ENCODE measurements around the gene MTG2.
A peak's percentile ranks its signal among the peaks of the same experiment; 100 is the strongest.

Gene MTG2

DNA sequence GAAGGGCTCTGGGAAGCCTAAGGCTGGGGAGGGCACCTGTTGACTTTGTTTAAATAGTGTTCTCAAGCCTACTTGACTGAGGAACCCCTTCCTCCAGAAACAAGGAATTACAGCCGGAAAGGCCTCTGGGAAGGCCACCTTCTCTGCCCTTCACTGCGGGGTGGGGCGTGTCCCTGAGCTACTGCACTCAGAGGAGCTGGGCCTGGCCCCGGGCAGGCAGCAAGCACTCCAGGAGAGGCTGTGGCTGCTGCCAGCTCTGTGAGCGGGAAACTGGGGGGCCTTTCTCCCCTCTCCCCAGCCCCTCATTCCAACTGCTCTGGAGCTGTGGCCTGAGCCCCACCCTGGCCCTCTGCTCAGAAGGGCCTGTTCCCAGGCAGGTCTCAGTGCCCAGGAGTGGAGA lies 51.5 kb downstream of the MTG2 start:
- DNase-seq: no peak
- intact Hi-C loops (cut with DNase I): loop anchor here (10.0 kb wide), 1 partner anchor 90 kb away; the partner anchor contains the start of genes PSMA7 and SS18L1

DNA sequence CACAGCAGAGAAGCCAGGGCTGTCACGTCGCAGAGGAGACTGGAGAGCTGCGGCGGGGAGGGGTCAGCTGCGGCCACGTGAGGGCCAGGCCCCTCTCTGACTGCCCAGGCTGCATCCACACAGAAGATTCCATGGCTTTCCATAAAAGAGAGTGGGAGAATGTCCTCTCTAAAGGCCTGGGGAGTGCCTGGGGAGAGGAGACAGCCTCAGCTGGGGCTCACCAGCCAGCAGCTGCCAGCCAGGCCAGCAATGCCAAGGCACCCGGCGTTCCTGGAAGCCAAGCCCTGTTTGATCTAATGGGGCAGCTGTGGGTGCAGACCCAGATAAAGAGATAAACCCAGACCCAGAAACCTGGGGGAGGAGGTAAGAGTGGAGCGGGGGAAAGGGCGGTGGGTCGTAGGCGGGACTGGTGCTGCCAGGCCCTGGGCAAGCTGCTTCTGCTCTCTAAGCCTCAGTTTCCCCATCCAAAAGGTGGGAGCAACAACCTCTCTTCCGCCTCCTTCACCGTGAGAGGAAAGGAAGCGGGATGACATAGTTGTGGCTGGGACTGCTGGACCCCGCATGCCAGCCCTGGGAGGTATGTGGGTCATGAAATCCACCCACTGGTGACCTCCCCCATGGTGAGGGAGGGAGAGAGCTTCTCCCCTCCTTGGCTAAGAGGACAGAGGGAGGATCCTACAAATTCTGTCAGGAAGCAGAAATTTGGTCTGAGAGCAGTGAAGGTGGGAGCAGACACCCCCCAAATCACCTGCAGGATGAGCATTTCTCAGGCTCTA lies 52.4 kb downstream of the MTG2 start:
- intact Hi-C loops (cut with DNase I): loop anchor here (10.0 kb wide), 1 partner anchor 90 kb away; the partner anchor contains the start of genes PSMA7 and SS18L1
- no peak for DNase-seq

DNA sequence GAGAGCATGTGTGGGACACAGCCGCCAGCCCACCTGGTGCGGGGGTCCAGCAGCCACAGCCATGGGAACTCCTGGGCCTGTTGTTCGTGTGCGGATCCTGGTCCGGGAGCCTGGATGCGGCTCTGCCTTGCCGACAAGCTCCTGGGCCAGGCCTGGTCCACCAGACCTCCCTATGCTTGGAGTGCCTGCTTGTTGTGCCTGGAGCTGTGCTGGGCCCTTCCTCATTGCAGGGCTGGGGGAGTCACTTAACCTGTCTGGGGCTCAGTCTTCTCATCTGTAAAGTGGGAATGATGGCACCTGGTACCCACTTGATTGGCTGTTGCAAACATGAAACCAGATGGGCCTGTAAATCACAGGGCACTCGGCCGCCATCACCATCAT lies 52.9 kb downstream of the MTG2 start:
- intact Hi-C loops (cut with DNase I): loop anchor here (2.0 to 10.0 kb wide), 2 partner anchors 15 to 91 kb away; partner anchors contain the start of genes HRH3, PSMA7 and SS18L1
- DNase-seq: no peak

DNA sequence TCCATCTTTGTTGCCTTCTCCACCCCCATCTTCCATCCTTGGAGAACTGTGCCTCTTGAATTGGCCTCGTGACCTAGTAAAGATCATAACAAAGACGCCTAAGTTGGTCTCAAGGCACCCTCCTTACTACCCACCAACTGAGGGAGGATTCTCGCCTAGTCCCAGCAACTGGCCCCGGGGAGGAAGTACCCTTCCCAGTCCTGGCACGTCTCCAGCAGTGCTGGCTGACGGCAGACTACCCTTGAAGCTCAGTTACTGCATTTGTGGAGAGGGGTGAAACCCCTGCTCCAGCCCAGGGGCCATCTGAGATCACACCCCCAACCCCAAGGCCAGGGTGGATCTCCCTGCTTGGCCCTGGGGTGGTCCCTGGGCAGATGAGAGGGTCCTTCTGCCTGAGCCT lies 53.4 kb downstream of the MTG2 start:
- intact Hi-C loops (cut with DNase I): loop anchor here (2.0 to 10.0 kb wide), 2 partner anchors 15 to 91 kb away; partner anchors contain the start of genes HRH3, PSMA7 and SS18L1
- no peak for DNase-seq

DNA sequence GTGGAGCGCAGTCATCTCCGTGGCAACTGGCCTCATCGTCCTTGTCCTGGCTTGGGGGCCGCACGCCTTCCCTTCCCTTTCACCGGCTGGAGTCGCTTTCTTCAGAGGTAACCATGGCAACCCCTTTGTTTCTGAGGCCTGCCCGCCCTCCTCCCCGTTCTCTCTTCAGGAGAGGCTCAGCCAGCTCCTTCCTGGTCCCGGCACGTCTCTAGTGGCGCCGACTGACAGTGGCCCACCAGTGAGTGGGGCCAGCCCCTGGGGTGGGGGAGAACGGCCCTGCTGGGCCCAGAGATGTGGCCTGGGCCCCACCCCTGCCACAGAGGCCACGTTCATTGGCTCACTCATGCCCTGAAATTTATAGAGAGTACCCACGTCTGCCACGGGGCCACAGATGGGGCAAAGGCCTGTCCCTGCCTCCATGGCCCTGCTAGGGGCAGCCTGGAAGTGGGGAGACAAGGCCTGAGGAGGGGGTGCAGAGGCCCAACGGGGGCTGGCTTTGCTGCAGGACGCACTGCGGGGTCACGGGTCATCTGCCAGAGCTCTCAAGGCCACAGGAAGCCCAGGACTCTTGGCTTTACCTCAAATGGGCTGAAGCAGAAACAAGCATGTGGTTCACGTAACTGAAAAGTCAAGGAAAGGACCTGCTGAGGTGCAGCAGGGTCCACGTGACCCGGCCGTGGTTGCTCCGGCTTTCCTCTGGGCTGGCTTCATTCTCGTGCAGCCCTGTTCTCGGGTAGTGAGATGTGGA lies 54.1 kb downstream of the MTG2 start:
- intact Hi-C loops (cut with DNase I): loop anchor here (2.0 to 10.0 kb wide), 2 partner anchors 16 to 92 kb away; partner anchors contain the start of genes HRH3, PSMA7 and SS18L1
- peak in 35 of 42 donors; percentile 31 to 85 (median 62) for DNase-seq

DNA sequence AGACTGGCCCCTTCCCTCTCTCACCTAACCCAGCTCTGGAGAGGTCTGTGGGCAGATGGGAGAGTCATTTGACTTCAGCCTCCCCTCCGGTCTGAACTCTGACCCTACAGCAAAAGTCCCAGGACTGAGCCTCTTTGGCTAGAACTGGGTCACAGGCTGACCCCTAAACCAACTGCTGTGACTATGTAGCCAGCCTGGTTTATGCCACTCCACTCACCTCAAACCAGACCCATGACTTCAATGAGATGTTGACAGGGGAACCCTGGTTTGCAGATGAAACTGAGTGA lies 54.6 kb downstream of the MTG2 start:
- no peak for DNase-seq
- intact Hi-C loops (cut with DNase I): loop anchor here (2.0 to 10.0 kb wide), 2 partner anchors 17 to 93 kb away; partner anchors contain the start of genes HRH3, PSMA7 and SS18L1

DNA sequence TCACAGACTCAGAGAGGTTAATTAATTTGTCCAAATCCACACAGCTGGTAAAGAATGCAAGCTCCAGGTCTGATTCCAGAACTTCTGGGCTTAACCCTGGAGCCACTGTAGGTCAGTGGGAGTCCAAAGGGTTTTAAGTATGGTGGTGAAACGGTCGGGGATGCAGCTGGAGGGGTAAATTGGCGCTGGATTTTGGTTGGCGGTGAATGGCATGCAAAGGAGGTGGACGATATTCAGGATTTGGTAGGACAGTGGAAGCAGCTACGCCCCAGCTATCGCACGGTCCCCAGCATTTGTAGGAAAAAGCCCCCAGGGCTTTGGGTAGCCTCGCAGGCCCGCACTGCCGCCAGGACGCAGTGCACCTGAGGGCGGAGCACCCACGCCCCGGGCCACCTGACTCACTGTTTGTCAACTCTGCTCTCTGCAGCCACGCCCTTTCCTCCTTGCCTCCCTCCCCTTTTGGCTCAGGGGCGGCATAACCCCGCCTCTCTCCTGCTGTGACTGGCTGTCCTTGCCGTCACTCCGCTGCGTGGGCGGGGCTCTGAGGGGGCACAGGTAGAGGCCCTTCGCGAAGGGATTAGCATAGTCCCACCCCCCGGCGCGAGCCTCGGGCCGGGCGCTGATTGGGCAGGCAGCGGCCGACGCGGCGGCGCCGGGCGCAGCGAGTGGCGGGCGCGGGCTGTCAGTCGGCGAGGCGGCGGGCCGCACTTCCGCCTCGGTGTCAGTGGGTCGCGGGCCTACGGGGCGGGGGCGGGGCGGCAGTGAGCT lies 55.2 kb downstream of the MTG2 start, which contains the start of gene OSBPL2:
Gene OSBPL2, plus strand, starts transcription at position 721 of the 768 bp plus-strand sequence. CDS start 17,664 bp downstream, outside the sequence.
- DNase-seq: peak; percentile 98 to 100 (median 100)
- intact Hi-C loops (cut with DNase I): loop anchor here (2.0 to 10.0 kb wide), 2 partner anchors 17 to 93 kb away; partner anchors contain the start of genes HRH3, PSMA7 and SS18L1

DNA sequence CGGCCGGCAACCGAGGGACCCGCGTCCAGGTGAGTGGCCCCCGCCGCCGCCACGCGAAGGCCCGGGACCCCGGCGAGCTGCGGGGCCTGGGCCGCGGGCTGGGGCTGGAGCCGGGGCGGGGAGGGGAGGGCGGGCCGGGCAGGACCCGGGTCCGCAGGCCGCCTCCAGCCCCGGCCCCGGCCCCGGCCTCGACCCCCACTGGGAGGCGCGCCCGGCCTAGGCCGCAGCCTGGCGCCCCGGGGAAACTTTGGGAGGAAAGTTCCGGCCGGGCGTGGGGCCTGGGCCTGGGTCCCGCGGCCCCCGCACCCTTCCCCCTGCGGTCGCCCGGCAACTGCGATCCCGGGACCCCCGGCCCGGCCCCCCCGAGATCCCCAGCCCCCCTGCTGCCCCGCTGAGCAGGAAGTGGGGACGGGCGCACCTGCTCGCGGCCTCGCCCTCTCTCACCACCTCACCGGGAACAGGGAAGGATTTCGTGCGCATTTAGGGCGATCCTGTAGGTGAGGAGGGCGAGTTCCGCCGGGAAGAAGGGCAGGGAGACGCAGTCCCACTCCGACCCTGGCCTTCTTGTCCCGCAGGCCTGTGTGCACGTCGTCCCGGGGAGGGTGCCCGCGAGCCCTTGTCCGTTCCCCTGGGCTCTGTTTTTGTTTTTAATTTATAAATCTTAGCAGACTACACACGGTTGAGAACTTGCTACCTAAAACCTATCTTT lies 55.9 kb downstream of the MTG2 start:
- intact Hi-C loops (cut with DNase I): loop anchor here (10.0 kb wide), 1 partner anchor 94 kb away; the partner anchor contains the start of genes PSMA7 and SS18L1
- DNase-seq: peak in 4 of 42 donors; percentile 21 to 57 (median 50)

DNA sequence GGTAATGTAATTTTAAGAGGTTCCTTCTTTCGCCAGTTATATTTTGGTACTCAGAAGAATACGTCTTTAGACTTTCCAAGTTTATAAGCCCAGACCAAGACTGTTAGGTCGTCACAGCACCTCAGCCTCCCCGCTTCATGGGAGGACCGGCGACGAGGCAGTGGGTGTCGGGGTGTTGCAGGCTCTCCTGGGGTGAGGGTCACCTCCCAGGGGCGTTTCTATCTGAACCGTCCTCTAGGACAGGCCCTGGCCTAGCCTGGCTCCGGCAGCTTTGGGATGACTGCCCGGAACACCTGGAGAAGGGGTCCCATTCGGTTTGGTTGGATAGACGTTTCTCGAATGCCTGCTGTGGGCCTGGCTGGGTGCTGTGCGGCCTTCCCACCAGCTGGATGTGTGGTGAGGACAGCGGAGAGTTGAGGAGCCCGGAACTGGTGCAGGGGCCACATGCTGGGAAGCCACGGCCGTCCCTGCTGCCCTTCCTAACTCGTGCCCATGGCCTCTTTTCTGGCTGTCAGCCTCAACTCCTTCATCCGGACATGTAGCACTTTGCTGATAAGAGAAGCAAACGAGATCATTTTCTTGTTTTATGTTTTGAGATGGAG lies 56.6 kb downstream of the MTG2 start:
- DNase-seq: no peak
- intact Hi-C loops (cut with DNase I): loop anchor here (10.0 kb wide), 1 partner anchor 95 kb away; the partner anchor contains the start of genes PSMA7 and SS18L1

DNA sequence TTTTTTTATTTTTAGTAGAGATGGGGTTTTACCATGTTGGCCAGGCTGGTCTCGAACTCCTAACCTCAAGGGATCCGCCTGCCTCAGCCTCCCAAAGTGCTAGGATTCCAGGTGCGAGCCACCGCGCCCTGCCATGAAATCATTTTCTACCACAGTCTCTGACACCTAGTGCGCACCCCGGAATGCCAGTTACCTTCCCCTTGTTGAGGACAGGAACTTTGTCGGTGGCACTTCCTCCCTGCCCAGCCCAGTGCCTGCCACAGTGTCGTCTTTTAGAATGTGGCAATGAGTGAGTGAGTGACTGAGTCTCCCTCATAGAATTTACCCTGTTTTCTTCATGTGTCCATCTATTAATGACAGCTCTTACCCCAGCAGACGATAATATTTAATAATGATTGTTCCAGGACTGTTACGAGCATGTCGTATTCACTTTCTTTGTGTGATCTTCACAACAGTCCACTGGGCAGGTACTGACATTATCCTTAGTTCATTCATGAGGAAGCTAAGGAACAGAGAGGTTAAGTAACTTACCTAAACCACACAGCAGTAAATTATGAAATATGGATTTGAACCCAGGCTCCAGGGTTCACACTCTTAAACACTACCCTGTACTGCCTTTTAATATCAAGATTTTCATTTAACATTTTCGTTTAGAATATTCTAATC lies 57.3 kb downstream of the MTG2 start:
- intact Hi-C loops (cut with DNase I): no loop called here
- DNase-seq: no peak

DNA sequence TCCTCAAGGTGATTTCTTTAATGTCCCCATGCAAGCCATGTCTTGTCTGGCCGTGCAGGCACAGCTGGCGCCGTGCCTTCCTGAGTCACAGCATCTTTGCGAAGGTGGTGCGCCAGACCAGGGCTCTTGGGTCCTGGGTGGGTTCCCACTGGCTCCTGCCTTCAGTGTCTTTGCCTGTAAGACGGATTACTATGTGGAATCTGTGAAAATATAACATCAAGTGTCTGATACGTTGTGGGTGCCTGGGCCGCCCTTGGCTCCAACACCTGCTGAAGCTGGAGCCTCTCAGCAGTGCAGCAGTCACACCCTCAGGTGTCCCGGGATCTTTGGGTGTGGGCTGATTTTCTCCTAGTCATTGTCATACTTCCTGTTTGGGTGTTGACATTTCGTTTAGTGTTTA lies 58.7 kb downstream of the MTG2 start:
- intact Hi-C loops (cut with DNase I): no loop called here
- no peak for DNase-seq

DNA sequence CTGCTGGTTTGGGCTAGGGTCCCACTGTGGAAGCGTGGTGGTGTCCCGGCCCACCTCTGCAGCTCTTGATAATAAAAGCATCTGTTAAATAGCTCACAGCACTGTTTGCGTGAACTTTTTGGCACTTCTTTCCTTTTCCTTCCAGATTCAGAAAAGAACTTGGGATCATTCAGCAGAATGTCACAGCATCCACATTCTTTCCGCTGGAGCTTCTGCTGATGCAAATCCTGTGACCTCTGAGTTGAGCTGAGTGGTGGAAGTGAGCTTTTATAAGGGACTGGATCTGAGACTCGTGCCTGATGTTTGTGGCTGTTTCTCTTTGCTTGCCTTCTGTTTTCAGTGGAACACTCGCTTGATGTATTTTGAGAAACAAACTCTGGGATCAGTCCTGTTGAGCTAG lies 59.3 kb downstream of the MTG2 start:
- no peak for DNase-seq
- intact Hi-C loops (cut with DNase I): no loop called here

DNA sequence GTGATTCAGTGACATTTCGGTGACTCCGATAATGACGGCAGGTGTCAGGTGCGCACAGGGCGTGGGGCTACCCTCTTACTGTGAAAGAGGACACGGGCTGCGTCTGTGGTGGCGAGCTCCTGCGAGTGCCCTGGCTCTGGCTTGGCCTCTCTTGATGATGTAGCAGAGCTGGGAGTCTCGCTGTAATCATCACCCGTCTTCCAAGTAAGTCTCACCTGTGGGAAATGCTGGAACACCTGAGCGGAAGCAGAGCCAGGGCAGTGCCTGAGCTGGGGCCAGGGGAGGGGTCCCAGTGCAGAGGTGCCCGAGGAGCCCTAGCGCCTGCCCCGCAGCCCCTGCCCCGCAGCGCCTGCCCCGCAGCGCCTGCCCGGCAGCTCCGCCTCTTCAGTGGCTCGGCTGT lies 60.3 kb downstream of the MTG2 start:
- intact Hi-C loops (cut with DNase I): no loop called here
- DNase-seq: no peak

DNA sequence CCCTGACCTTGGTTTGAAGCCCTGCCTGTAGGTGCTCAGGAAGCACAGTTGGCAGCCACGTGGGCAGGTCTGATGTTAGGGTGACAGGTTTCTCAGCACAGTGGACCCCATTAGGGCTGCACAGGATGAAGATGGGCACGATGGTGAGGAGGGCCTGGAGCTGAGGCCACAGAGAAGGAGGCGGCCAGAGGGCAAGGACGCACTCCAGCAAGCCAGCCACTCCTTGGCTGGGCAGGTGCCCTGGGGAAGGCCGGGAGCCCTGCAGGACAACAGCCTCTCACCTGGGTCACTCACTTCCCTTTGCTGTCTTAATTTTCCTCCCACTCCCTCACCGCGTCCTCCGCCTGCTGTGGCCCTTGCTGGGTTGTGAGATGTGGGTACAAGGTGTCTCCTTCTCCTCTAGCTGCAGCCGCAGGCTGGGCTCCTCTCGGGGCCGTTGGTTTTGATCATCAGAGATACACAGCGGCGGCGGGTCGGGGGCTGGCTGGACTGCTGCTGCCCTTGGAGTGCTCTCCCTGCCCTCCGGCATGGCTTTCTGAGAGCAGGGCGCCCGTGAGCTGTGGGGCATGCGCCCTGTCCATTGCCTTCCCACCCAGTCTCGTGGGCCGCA lies 61.2 kb downstream of the MTG2 start:
- intact Hi-C loops (cut with DNase I): no loop called here
- DNase-seq: no peak

DNA sequence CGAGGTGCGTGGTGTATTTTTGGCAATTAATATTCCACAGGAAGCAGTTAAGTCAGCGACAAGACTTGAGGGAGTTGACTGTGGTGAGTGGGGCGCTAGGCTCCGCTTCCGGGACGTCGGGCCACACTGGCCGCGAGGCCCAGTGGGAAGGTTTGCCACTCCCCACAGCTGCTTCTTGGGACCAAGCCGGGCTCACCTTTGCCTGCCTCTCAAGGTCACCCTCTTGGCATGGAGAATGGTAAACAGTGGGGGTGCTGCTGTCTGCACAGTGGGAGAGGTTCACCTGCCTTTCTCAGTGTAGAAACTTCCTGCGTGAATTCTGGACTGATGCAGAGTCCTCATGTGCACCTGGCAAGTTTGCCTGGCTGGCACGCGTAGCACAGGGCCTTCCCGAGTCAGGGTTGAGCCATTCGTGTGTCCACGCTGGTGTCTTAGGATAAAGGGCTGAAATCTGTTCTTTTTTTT lies 61.8 kb downstream of the MTG2 start:
- intact Hi-C loops (cut with DNase I): no loop called here
- DNase-seq: no peak

DNA sequence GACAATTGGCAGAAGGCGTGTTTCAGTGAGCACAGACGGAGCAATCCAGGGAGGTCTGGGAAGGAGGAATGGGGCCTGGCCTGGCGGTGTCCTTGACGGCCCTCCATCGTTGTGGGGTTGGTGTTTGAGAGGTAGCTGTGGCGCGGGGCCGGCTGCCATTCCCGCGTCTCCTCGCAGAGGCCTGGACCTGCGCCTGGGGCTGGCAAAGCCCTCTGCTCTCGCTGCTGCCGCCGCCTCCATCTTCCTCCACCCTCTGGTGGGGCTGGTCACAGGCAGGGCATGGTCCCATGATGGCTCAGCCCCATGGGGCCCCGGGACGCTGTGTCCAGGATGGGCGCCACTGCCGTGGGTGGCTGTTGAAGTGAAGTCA lies 63.1 kb downstream of the MTG2 start:
- DNase-seq: no peak
- intact Hi-C loops (cut with DNase I): no loop called here

DNA sequence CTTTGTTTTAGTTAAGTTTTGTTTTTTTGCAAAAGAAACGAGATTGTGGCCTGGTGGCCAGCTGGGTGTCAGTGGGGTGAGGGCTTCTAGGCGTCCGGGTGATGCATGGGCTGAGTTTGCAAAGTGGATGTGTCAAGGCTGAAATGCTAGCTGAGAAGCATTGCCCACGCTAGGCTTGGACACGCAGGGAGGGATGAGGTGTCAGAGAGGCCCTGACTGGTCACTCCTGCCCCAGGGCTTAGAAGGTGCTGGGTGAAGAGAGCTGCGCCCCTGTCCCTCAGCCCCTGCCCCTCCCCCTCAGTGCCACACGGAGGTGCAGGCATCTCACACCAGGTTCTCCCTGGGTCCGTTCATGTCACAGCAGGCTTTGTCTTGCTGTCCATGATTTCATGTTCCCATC lies 63.6 kb downstream of the MTG2 start:
- intact Hi-C loops (cut with DNase I): no loop called here
- DNase-seq: no peak

All from head of caudate nucleus (tissue), 42 donors.